PFSK-1 (cell line): ENCODE measurements around the gene TNFAIP2.

Source experiments
- POLR2AphosphoS5 ChIP-seq: IDR thresholded peaks from 2 replicates; pipeline ENCODE4 v1.6.1; 2012; ENCODE audit warnings: low read depth, mild to moderate bottlenecking, control low read depth, low read length, moderate library complexity
- REST ChIP-seq, 2 experiments: IDR thresholded peaks; 2 replicates each; pipeline versions ENCODE4 v1.6.1 to v1.8.0; 2011 to 2012; ENCODE audit warnings: low read depth in 2 of 2, low read length in 2 of 2, control low read depth in 1 of 2, inconsistent platforms in 1 of 2, mild to moderate bottlenecking in 1 of 2, moderate library complexity in 1 of 2; ENCODE audit not compliant: insufficient read depth in 1 of 2
- SIN3A ChIP-seq: IDR thresholded peaks from 2 replicates; pipeline ENCODE4 v1.6.1; 2012; ENCODE audit warnings: mild to moderate bottlenecking, low read length, moderate library complexity, borderline replicate concordance; ENCODE audit not compliant: insufficient read depth
- TAF1 ChIP-seq: IDR thresholded peaks from 2 replicates; pipeline ENCODE4 v1.6.1; 2012; ENCODE audit warnings: low read length, control low read depth, borderline replicate concordance; ENCODE audit not compliant: insufficient read depth

DNA sequence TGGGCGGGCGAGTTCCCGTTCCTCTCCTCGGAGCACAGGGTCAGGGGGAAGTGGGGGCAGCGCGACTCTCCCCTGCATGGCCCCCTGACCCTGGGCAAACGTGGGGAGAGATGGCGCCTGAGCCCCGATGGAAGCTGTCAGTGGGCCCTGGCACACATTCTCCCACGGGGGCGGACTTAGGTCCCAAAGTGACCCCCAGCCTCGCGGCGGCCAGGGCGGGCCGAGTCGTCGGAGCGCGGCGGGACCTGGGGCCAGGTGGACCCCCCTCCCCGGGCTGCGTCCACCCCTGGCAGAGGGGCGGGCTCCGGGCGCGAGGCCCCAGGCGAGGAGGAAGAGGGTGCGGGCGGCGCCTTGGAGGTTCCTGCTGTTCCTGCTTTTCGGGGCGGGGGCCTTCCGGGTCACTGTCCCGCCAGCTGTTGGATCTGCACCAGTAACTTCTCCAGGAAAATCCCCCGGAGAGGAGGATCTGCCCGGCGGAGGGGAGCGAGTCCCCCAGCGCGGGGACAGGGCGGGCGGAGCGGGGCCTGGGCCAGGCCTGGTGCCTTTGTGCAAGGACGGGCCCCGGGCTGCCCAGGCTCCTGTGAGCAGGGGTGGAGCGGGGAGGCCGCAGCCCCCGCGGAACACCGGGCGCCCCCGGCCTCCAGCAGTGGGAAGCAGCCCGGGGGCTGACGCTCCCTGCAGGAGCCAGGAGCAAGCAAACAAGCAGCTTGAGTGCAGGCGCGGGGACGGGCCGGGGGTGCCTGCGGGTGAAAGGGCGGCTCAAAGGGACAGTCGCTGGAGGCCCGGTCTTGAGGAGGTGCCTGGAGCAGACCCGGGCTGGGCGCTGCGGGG is 15.3 kb downstream of the TNFAIP2 start:
- TF ChIP-seq TAF1 (no peak), REST (IDR thresholded peaks at IDR 0.05; ENCODE audit: insufficient read depth in 1 of 2, low read depth in 2 of 2, low read length in 2 of 2) (no peak), SIN3A (no peak), POLR2AphosphoS5 (no peak)
